T follicular helper cell (primary cell): ENCODE measurements around the gene PDIK1L.

ENCODE experiments used
- DNase-seq: peaks from one replicate; pipeline ENCODE4 v3.0.0-alpha.2; 2020; ENCODE audit warnings: low read depth

The PDIK1L gene

GRCh38 chr1:26155370-26156284 is 44.0 kb downstream of the PDIK1L start:
- no peak for DNase-seq

- DNase-seq: no peak
Observed at GRCh38 chr1:26156285-26157038, 44.8 kb downstream of the PDIK1L start.

GRCh38 chr1:26158271-26158907 is 46.8 kb downstream of the PDIK1L start:
- DNase-seq: no peak

GRCh38 chr1:26158908-26159742 is 47.5 kb downstream of the PDIK1L start, which contains the start of gene FAM110D:
FAM110D (plus strand) TSS chr1:26159079; CDS start chr1:26161292, 2,213 bp downstream.
- DNase-seq: no peak

- DNase-seq: no peak
Observed at GRCh38 chr1:26159743-26160039, 48.1 kb downstream of the PDIK1L start.

GRCh38 chr1:26160527-26161414 is 49.1 kb downstream of the PDIK1L start:
- no peak for DNase-seq

- DNase-seq: no peak
Observed at GRCh38 chr1:26161415-26162219, 50.0 kb downstream of the PDIK1L start.

- no peak for DNase-seq
Observed at GRCh38 chr1:26162220-26162709, 50.6 kb downstream of the PDIK1L start.

GRCh38 chr1:26163684-26164035 is 52.0 kb downstream of the PDIK1L start:
- DNase-seq: no peak

- DNase-seq: peak; percentile 22
Observed at GRCh38 chr1:26164036-26164860, 52.6 kb downstream of the PDIK1L start.

GRCh38 chr1:26164861-26165842 is 53.5 kb downstream of the PDIK1L start:
- no peak for DNase-seq

- no peak for DNase-seq
Observed at GRCh38 chr1:26166719-26167281, 55.2 kb downstream of the PDIK1L start.

GRCh38 chr1:26168410-26169197 is 57.0 kb downstream of the PDIK1L start, which contains the start of gene C1orf232:
C1orf232 (minus strand) TSS chr1:26168963; CDS start chr1:26168499, 464 bp downstream.
- DNase-seq: no peak

- no peak for DNase-seq
Observed at GRCh38 chr1:26169198-26169554, 57.6 kb downstream of the PDIK1L start.

- peak; percentile 63 for DNase-seq
Observed at GRCh38 chr1:26169669-26170471, 58.2 kb downstream of the PDIK1L start, which contains the start of gene ZNF593. ZNF593 (plus strand) TSS chr1:26169908; CDS start chr1:26169984, 76 bp downstream.
